ENCODE results near the gene ARL6IP4.
"Not testable (repeated sequence)": the region's sequence is repeated elsewhere in the genome, so short reads cannot be mapped to it uniquely, and the experiment has no call there.

ARL6IP4 gene

DNA sequence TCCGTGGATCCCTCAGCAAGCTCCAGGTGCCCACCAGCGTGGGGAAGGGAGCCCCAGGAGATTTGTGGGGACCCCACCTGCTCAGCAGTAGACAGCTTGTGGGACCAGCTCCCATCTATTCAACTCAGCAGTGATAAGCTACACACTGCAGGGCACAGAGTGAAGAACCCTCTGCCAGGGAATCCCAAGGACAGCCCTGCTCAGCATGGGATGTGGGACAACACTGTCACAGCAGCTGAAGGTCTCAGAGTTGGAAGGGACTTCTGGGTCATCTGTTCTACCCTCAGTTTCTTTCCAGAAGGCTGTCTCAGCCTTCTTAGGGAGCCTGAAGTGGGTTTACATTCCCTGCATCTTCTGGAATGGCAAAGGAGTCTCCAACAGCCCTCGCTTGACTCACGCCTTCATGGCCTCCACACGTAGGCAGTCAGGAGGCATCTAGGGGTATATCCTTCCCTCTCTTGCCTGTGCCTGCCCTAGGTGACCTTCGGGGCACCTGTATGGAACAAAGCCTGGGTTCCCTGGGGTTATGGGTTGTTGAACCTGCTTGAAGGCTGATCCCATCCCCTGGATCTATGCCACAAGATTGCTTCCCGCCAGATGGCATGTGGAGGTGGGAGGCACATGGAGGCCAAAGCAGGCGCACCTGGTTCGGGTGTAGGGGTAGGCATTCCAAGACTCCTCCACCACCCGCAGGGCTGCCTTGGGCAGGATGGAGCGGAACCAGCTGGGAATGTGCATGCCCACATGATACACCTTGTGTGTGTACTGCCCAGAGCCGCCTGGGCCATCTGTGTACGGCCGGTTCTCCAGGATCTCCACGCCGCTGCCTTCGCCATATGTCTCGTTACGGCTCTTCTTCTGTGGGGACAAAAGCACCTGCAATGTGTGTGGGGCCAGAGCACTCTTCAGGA lies 33.0 kb downstream of the ARL6IP4 start:
- DNase-seq = no peak

DNA sequence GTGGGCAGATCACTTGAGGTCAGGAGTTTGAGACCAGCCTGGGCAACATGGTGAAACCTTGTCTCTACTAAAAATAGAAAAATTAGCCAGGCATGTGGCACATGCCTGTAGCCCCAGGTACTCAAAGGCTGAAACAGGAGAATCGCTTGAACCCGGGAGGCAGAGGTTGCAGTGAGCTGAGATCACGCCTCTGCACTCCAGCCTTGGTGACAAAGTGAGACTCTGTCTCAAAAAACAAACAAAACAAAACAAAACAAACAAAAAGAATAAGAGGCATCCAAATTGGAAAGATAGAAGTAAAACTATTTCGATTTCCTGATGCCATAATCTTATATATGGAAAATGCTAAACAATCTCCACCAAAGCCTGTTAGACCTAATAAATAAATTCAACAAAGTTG lies 34.0 kb downstream of the ARL6IP4 start:
- not testable (repeated sequence) for DNase-seq

DNA sequence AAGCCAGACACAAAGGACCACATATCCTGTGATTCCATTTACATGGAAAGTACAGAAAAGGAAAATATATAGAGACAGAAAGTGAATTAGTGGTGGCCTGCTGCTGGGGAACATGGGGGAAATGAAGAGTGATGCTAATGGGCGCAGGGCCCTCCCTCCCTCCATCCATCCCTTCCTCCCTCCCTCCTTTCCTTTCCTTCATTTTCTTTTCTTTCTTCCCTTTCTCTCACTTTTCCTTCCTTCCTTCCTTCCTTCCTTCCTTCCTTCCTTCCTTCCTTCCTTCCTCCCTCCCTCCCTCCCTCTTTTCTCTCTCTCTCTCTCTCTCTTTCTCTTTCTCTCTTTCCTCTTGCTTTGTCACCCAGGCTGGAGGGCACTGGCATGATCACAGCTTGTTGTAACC lies 37.3 kb downstream of the ARL6IP4 start:
- DNase-seq = no peak

DNA sequence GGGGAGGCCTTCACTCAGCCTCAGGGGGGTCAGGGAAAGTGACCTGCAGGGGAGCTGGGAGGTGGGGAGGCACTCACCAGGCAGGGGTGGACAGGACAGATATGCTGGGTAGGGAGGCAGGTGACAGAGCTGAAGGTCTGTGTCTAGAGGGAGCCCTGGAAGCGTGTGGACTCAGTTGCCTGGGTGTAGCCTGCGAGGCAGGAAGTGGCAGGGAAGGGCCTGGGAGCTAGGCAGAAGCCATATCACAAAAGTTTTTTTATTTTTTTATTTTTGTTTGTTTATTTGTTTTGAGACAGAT lies 39.3 kb downstream of the ARL6IP4 start:
- DNase-seq = no peak

DNA sequence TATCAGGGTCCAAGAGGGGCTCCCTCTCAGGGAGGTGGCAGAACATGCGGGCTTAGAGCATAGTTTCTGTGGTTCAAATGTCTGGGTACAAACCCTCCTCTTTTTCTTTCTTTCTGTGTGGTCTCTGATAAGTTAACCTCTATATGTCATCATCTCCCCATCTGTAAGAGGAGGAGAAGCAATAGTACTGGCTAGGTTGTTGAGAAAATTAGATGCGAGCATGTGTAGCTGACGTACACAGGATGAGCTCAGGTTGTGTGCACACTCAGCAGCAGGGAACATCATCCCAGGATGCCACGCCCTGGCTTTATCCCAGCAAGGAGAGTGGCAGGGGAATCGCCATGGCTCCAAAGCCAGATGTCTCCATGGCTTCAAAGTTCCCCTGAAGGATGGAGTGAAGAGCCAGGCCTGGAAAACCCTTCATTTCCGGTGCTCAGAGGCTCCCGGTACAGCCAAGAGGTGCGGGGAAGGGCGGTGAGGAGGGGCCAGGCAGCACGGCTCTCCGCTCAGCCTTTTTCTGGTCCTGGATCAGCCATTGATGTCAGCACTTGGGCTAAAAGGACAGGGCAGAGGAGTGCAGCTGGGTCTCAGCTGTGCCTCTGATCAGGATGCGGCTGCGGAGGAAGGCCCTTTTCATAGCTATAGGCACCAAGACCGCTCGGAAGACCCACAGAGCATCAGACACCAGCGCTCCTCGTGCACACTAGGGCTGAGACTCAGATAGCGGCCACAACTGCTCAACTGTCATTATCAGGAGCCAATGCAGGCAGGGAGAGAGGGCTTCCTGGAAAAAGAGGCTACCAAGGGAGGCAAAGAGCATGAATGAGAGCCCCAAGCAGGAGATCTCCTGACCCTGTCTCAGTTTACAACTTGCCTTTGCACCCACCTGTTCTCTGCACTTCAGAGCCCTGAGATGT lies 41.5 kb downstream of the ARL6IP4 start:
- no peak for DNase-seq

DNA sequence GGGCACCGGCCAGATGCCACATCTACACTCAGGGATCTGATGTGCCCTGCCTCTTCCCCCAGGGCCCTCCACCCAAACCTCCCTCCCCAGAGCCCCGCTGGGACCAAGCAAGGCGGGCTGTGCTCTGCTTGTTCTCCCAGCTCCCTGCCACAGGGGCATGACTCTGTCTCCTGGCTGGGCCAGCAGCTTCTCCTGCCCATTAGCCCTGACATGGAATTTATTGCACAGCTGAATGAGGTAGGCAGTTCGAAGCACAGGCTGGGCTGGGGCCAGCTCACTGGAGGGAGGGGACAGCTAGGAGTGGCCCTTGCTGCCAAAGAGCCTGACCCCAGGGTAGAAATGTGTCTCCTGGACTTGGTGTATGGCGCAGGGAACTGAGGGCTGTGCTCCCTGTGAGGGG lies 42.4 kb downstream of the ARL6IP4 start:
- DNase-seq = no peak

DNA sequence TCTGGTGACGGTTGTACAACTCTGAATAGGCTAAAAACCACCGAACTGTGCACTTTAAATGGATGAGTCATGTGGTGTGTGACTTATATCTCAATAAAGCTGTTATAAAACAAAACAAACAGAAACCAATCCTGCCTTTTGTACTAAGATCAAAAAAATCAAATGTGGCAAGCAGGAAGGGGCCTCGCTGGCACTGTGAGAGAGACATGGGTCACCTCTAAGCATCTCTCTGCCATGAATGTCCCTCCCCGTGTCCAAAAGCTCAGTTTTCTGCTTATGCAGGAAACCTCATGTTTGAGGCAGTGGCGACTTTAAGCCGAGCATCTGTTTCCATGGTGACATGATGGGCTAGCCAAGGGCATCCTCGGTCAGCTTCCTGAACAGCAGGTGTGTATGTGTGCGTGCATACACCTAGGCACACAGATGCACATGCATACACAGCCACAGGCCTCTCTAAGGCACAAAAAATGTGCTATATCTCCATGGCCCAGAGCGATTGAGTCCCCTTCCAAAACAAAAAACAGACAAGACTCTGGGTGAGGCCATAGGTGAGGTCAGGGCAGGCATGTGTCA lies 44.4 kb downstream of the ARL6IP4 start:
- DNase-seq = no peak

DNA sequence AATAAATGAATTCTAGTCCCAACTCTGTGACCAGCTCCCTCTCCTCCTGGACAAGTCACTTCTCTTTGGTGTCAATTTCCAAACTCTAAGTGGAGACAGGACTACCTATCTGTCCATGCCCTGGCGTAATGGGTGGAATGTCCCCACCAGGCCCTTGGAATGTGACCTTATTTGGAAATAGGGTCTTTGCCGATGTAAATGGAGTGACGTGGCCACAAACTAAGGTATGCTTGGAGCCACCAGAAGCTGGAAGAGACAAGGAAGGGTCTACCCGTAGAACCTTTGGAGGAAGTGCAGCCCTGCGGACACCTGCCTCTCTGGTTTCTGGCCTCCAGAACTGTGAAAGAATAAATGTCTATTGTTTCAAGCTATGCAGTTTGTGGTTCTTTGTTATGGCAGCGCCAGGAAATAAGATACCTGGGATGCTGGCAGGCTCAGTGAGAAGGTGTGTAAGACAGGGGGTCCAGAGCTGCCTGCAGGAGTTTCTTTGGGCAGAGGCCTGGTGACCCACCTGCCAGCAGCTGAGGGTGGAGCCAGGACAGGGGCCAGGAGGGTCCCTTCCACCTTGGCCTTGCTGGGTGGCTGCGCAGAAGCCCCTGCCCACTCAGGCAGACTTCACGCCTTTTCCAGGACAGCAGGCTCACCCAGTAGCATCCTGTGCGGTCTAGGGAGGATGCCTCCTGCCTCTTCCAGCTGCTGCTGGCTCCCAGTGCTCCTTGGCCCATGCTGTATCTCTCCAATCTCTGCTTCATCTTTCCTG lies 45.8 kb downstream of the ARL6IP4 start:
- no peak for DNase-seq

DNA sequence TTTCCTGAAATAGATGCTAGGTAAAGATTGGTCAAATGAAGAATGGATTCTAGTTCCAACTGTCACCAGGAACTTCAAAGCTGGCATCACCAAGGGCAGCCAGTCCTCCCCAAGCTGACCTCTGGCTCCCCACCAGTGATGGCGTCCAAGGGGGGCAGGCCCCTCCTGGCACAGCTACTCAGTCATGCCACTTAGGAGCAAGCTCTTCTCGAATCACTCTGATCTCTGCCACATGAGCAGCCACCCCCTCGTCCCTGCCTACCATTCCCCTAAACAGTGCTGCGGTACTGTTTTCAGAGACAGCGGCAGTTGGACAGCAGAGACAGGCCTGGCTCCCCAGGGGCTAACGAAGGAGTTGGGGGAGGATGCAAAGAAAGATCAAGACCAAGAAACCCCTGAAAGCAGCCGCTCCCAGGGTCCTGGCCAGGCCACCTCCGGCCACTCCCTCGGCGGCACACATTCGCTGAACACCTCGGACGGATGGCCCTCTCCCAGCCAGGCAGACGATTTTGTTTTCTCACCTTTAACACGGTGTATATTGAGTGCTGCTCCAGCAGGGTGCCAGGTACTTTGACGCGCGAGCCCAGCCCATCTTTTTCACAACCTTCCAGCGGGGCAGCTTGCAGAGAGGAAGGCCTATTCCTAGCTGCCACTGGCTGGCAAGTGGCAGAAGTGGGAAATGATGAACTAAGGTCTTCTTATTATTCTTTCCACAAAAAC lies 47.4 kb downstream of the ARL6IP4 start:
- DNase-seq = no peak

DNA sequence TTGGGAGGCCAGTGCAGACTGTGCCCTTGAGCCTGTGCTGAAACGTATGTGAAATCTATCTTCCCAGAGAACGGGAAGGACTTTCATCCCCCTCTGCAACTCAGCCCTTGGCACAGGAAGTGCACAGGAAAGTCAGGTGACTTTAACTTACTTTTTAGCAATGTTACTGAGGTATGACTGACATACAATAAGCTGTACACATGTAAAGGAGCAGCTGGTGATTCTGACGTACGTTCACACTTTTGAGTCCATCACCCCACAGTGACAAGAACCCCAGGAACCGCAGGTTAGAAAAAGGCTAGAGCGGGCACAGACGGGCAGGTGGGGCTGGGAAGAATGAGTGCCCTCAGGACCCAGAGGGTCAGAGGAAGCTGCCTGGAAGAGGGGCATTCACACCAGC lies 48.0 kb downstream of the ARL6IP4 start:
- DNase-seq = no peak

DNA sequence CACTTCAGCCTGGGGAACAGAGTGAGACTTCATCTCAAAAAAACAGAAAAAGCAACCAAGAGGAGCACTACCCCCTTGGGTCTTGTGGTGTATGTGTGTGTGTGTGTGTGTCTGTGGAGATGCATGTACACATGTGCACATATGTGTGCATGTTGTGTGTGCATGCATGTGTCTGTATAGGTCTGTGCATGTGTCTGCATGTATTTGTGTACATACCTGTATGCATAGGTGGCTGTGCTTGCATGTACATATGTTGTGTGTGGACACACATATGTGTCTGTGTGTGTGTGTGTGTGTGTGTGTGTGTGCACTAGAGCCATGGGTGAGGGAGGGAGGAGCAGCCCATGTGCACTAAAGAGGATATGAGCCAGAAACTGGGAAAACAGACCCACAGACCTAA lies 49.1 kb downstream of the ARL6IP4 start:
- DNase-seq = no peak

DNA sequence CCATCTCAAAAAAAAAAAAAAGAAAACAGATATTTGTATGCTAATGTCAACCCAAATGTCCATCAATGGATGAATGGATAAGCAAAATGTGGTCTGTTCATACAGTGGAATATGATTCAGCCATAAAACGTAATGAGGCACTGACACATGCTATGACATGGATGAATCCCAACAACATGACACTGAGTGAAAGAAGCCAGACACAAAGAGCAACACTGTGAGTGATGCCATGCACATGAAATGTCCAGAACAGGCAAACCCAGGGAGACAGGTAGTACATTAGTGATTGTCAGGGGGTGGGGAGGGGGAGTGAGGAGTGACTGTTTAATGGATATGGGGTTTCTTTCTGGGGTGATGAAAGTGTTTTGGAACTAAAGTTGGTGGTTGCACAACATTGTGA lies 50.2 kb downstream of the ARL6IP4 start:
- DNase-seq = no peak

DNA sequence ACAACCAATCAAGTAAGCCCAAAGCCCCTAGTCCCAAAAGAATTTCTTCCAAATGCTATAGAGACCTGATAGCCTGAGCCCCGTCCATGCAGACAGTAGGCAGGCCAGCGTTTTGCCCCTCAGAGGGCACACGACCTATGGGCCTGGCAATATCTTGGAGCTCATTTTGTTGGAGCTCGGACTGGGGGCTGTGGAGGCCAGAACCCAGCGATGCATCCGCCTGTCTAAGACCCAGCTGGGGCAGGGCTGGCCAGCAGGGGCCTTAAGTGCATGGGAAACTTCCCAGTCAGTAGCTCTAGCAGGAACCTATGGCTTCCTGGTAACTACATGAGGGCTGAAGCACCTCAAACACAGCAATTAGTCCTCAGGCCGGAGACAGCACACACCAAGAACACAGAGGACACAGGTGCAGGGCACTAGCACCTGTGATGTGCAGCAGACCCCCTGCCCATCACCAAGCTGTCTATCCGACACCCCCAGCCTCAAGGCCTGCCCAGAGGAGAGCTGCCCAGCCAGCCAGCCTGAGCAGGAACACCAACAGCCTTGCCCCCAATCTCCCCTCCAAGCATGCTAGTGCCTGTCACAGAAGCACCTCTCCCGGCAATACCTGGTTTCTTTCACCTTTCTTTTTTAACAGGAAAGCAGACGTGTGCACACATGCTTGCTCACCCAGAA lies 50.8 kb downstream of the ARL6IP4 start:
- DNase-seq = no peak

All from activated CD4-positive, alpha-beta T cell treated with anti-CD3 and anti-CD28 coated beads for 1 hour (primary cell).